A549 (cell line): Measurements from ENCODE around the gene P2RY8. TPM values are rescaled to one million over a fixed set of nuclear protein-coding genes. Genes with fewer than 3 reads are reported as not detected.
"Not testable (repeated sequence)": the region's sequence is repeated elsewhere in the genome, so short reads cannot be mapped to it uniquely, and the experiment has no call there.

Source experiments
- ATAC-seq, 2 experiments: fragments of 200-7000 bp in 1 of 2; fragments of >200 bp in 1 of 2; cut with Nextera tagmentation in 1 of 2; cut with Tn5 transposase in 1 of 2; 3 replicates each; pipeline versions ENCODE4 v1.8.0 to v1.9.1; 2018 to 2020; ENCODE audit warnings: mild to moderate bottlenecking in 1 of 2, moderate library complexity in 1 of 2
- CTCF ChIA-PET: fragments of 300-600 bp; sonication (Branson Sonifier 250); formaldehyde crosslinking; extraction: SDS; loops from one replicate; lab custom pipeline; 2021; ENCODE audit warnings: antibody characterized with exemption, inconsistent platforms; lab: Yijun Ruan, JAX
- POLR2A ChIA-PET: fragments of 350-600 bp; formaldehyde crosslinking; extraction: SDS; loops from one replicate; lab custom pipeline; 2021; ENCODE audit warnings: antibody characterized with exemption, inconsistent platforms; lab: Yijun Ruan, JAX
- DNase-seq, 2 experiments: peaks; one replicate each; pipeline versions ENCODE4 v3.0.0 to v3.0.0-alpha.2; 2011 to 2016; ENCODE audit warnings: low read depth in 1 of 2, low spot score in 1 of 2
- FAIRE-seq: peaks from 2 replicates; lab custom pipeline; 2011; peaks lifted over from hg19 to GRCh38; lab: Jason Lieb, UNC
- H3K27ac ChIP-seq, 2 experiments: fragments of >200 bp; sonication (Bioruptor Twin); formaldehyde crosslinking; 3 replicates each; pipeline ENCODE4 v1.5.1; 2016 to 2017
- H3K4me1 ChIP-seq: fragments of >200 bp; sonication (Bioruptor Twin); formaldehyde crosslinking; 3 replicates; pipeline ENCODE4 v1.6.1; 2016
- H3K4me2 ChIP-seq: fragments of >200 bp; sonication (Bioruptor Twin); formaldehyde crosslinking; 3 replicates; pipeline ENCODE4 v1.6.1; 2016
- H3K4me3 ChIP-seq: fragments of >200 bp; sonication (Bioruptor Twin); formaldehyde crosslinking; 3 replicates; pipeline ENCODE4 v1.5.1; 2016
- H3K9me3 ChIP-seq: fragments of >200 bp; sonication (Bioruptor Twin); formaldehyde crosslinking; 3 replicates; pipeline ENCODE4 v1.6.1; 2016
- BHLHE40 ChIP-seq: IDR thresholded peaks from 2 replicates; pipeline ENCODE4 v1.6.1; 2012; ENCODE audit warnings: low read depth, low read length, inconsistent platforms
- CEBPB ChIP-seq, 2 experiments: fragments of >200 bp in 1 of 2; sonication (Bioruptor Twin) in 1 of 2; formaldehyde crosslinking in 1 of 2; IDR thresholded peaks; 2 replicates each; pipeline ENCODE4 v1.6.1; 2012 to 2016
- CHD2 ChIP-seq: fragments of 150-350 bp; IDR thresholded peaks from 2 replicates; pipeline ENCODE4 v1.6.1; 2014; ENCODE audit warnings: low read length; ENCODE audit not compliant: partially characterized antibody
- CHD4 ChIP-seq: fragments of 200-600 bp; sonication (generic); IDR thresholded peaks from 2 replicates; pipeline ENCODE4 v1.6.1; 2016; ENCODE audit warnings: antibody characterized with exemption, mild to moderate bottlenecking, borderline replicate concordance
- EHMT2 ChIP-seq: fragments of 200-600 bp; sonication (generic); IDR thresholded peaks from 2 replicates; pipeline ENCODE4 v1.6.1; 2016; ENCODE audit warnings: antibody characterized with exemption, low read depth, mild to moderate bottlenecking, moderate library complexity
- ESRRA ChIP-seq: fragments of 150-350 bp; IDR thresholded peaks from 2 replicates; pipeline ENCODE4 v1.6.1; 2014; ENCODE audit warnings: mild to moderate bottlenecking, low read length, borderline replicate concordance
- HES2 ChIP-seq: fragments of >200 bp; sonication (Bioruptor Twin); formaldehyde crosslinking; IDR thresholded peaks from 2 replicates; pipeline ENCODE4 v1.6.1; 2016
- HOXB13 ChIP-seq: fragments of 250-450 bp; sonication (Bioruptor Pico); IDR thresholded peaks from 2 replicates; pipeline ENCODE4 v1.5.0; 2020; ENCODE audit warnings: low read depth, mild to moderate bottlenecking, moderate library complexity
- KDM1A ChIP-seq: fragments of 200-600 bp; sonication (generic); IDR thresholded peaks from 2 replicates; pipeline ENCODE4 v1.6.1; 2016; ENCODE audit warnings: low read depth, mild to moderate bottlenecking
- POLR2A ChIP-seq: IDR thresholded peaks from 2 replicates; pipeline ENCODE4 v1.6.1; 2012; ENCODE audit warnings: mild to moderate bottlenecking, low read length
- RCOR1 ChIP-seq: fragments of 150-350 bp; IDR thresholded peaks from 2 replicates; pipeline ENCODE4 v1.6.1; 2014; ENCODE audit warnings: antibody characterized with exemption, low read length, low read depth
- SREBF2 ChIP-seq: fragments of 450-650 bp; IDR thresholded peaks from 2 replicates; pipeline ENCODE4 v1.6.1; 2014; ENCODE audit warnings: mild to moderate bottlenecking, moderate library complexity
- WGBS: methylation state at CpG from one replicate; pipeline ENCODE4 v1.1.6; 2017; ENCODE audit errors: missing lambda C conversion rate; 5-methylcytosine and 5-hydroxymethylcytosine counted together
- polyA plus RNA-seq, 4 experiments: library from polyadenylated mRNA; depleted of rRNA in 3 of 4; stranded (reverse); fragments of >200 nt; fragmentation: RNase III in 1 of 4; extraction: RNeasy Plus Mini Kit Qiagen cat#74134 plus additional on column Dnase treatment in 1 of 4; gene quantifications; 2 replicates in 3 of 4; 3 replicates in 1 of 4; pipeline ENCODE4 v1.2.3, GENCODE V29; 2011 to 2017

The P2RY8 gene
- polyA plus RNA-seq, 2 of the 4 experiments (the other 2 are of a cell fraction), result not detected

GRCh38 chrX:1449036-1449822 lies 87.8 kb downstream of the P2RY8 start:
- CTCF ChIA-PET, result no interaction called here
- POLR2A ChIA-PET, result no interaction called here
- Histone ChIP-seq H3K27ac (no peak overlapping the region), H3K9me3 (peaks cover 9% of the 10 kb centered on the region; the same call in 2 of the 3 replicates), H3K4me3 (no peak overlapping the region), H3K4me1 (peaks cover 13% of the 10 kb centered on the region; the same call in 2 of the 3 replicates), H3K4me2 (no peak overlapping the region)
- FAIRE-seq (no peak), DNase-seq (no peak), ATAC-seq (no peak)
- TF ChIP-seq HOXB13, result no peak
- no peak for TF ChIP-seq HES2
- TF ChIP-seq EHMT2, result no peak
- TF ChIP-seq CEBPB (IDR thresholded peaks at IDR 0.05), result no peak
- no peak for TF ChIP-seq ESRRA
- no peak for TF ChIP-seq RCOR1
- TF ChIP-seq CHD2, result no peak
- TF ChIP-seq BHLHE40, result no peak
- TF ChIP-seq POLR2A, result no peak
- TF ChIP-seq SREBF2, result no peak
- TF ChIP-seq KDM1A, result no peak
- 84% methylated on average over 9 of the region's 9 CpGs for WGBS

GRCh38 chrX:1448573-1449001 lies 88.4 kb downstream of the P2RY8 start:
- 0 out of 2 replicates have a peak, but pooled peaks have one; percentile 72 for TF ChIP-seq CHD4
- TF ChIP-seq EHMT2, result peak; percentile 86
- 0 out of 2 replicates have a peak, but pooled peaks have one; percentile 43 for TF ChIP-seq KDM1A
- ATAC-seq, H3K4me3 ChIP-seq, DNase-seq, FAIRE-seq, H3K9me3 ChIP-seq, H3K4me2 ChIP-seq, CTCF ChIA-PET, H3K27ac ChIP-seq, POLR2A ChIA-PET: not testable (repeated sequence)
- WGBS, result 97% methylated on average over 5 of the region's 5 CpGs
- peaks cover 13% of the 10 kb centered on the region; the same call in 2 of the 3 replicates for H3K4me1 ChIP-seq

GRCh38 chrX:1447969-1448572 lies 88.9 kb downstream of the P2RY8 start:
- WGBS, result 97% methylated on average over 8 of the region's 8 CpGs
- peaks cover 13% of the 10 kb centered on the region; the same call in 2 of the 3 replicates for H3K4me1 ChIP-seq
- H3K9me3 ChIP-seq, FAIRE-seq, H3K4me3 ChIP-seq, H3K4me2 ChIP-seq, DNase-seq, CTCF ChIA-PET, H3K27ac ChIP-seq, ATAC-seq, POLR2A ChIA-PET: not testable (repeated sequence)
- peak; percentile 42 for TF ChIP-seq EHMT2

- 94% methylated on average over 13 of the region's 13 CpGs for WGBS
- H3K4me3 ChIP-seq, POLR2A ChIA-PET, CTCF ChIA-PET, H3K9me3 ChIP-seq, H3K4me2 ChIP-seq, ATAC-seq, H3K27ac ChIP-seq, DNase-seq: not testable (repeated sequence)
- FAIRE-seq, result peak; percentile 82
- peaks cover 13% of the 10 kb centered on the region; the same call in 2 of the 3 replicates for H3K4me1 ChIP-seq
- peak; percentile 90 for TF ChIP-seq EHMT2
Measured at GRCh38 chrX:1446984-1447968, 89.7 kb downstream of the P2RY8 start.
